H1 (cell line): Measurements from ENCODE around the gene IL1RAPL1. TPM values are rescaled to one million over a fixed set of nuclear protein-coding genes. Genes with fewer than 3 reads are reported as not detected.

Source experiments
- CTCF ChIA-PET: fragments of 300-600 bp; sonication (Branson Sonifier 250); formaldehyde crosslinking; loops from one replicate; lab custom pipeline; 2021; ENCODE audit not compliant: partially characterized antibody; lab: Charles Lee
- POLR2A ChIA-PET: fragments of 300-600 bp; sonication (Branson Sonifier 250); formaldehyde crosslinking; loops from one replicate; lab custom pipeline; 2021; ENCODE audit warnings: inconsistent platforms; ENCODE audit not compliant: partially characterized antibody; lab: Charles Lee
- DNase-seq, 2 experiments: peaks; one replicate each; pipeline versions ENCODE4 v3.0.0 to v3.0.0-alpha.2; 2010 to 2022; ENCODE audit warnings: low spot score in 2 of 2, low read depth in 1 of 2, mixed read lengths in 1 of 2
- FAIRE-seq: peaks from 2 replicates; lab custom pipeline; 2011; peaks lifted over from hg19 to GRCh38; lab: Jason Lieb, UNC
- H2AFZ ChIP-seq: 2 replicates; pipeline ENCODE4 v1.8.1; 2012; ENCODE audit warnings: low read length, inconsistent platforms
- H2AK5ac ChIP-seq: 2 replicates; pipeline ENCODE4 v1.6.1; 2013; ENCODE audit warnings: low read depth, low read length
- H2BK120ac ChIP-seq: replicated peaks from 2 replicates; pipeline ENCODE3; 2013; ENCODE audit warnings: low read depth, low read length, inconsistent platforms
- H2BK12ac ChIP-seq: 2 replicates; pipeline ENCODE4 v1.6.1; 2013; ENCODE audit warnings: low read depth, low read length
- H2BK15ac ChIP-seq: 2 replicates; pipeline ENCODE4 v1.6.1; 2013; ENCODE audit warnings: low read length
- H2BK20ac ChIP-seq: 2 replicates; pipeline ENCODE4 v1.6.1; 2013; ENCODE audit warnings: low read length
- H2BK5ac ChIP-seq: 2 replicates; pipeline ENCODE4 v1.6.1; 2013; ENCODE audit warnings: low read depth, low read length
- H3K14ac ChIP-seq: 2 replicates; pipeline ENCODE4 v1.6.1; 2013; ENCODE audit warnings: inconsistent platforms; ENCODE audit not compliant: insufficient read length
- H3K18ac ChIP-seq: 2 replicates; pipeline ENCODE4 v1.6.1; 2013; ENCODE audit warnings: low read length; ENCODE audit errors: extremely low read depth
- H3K23ac ChIP-seq: 2 replicates; pipeline ENCODE4 v1.6.1; 2013; ENCODE audit warnings: inconsistent platforms; ENCODE audit not compliant: insufficient read length
- H3K23me2 ChIP-seq: 2 replicates; pipeline ENCODE4 v1.6.1; 2013; ENCODE audit warnings: low read depth, low read length
- H3K27ac ChIP-seq: 2 replicates; pipeline ENCODE4 v1.6.1; 2011; ENCODE audit warnings: low read depth, low read length, inconsistent platforms
- H3K27me3 ChIP-seq, 4 experiments: replicated peaks in 1 of 4; 1 replicate in 1 of 4; 2 replicates in 3 of 4; pipeline versions ENCODE4 v1.6.1 to v1.8.1; 2011 to 2013; ENCODE audit warnings: low read length in 3 of 4, mild to moderate bottlenecking in 3 of 4, inconsistent platforms in 2 of 4, mixed read lengths in 2 of 4, moderate library complexity in 1 of 4; ENCODE audit not compliant: control insufficient read depth in 3 of 4, insufficient read depth in 3 of 4; ENCODE audit errors: extremely low read depth in 1 of 4
- H3K36me3 ChIP-seq, 4 experiments: 2 replicates each; pipeline versions ENCODE4 v1.6.1 to v1.8.1; 2011 to 2013; ENCODE audit warnings: mild to moderate bottlenecking in 4 of 4, low read length in 3 of 4, moderate library complexity in 2 of 4, control low read depth in 1 of 4, inconsistent platforms in 1 of 4; ENCODE audit not compliant: insufficient read depth in 4 of 4, control insufficient read depth in 2 of 4
- H3K4ac ChIP-seq: replicated peaks from 2 replicates; pipeline ENCODE3; 2013; ENCODE audit warnings: low read length, low read depth, mixed read lengths, inconsistent platforms; ENCODE audit not compliant: insufficient read length
- H3K4me1 ChIP-seq, 4 experiments: replicated peaks in 1 of 4; 1 replicate in 1 of 4; 2 replicates in 3 of 4; pipeline versions ENCODE4 v1.6.1 to v1.8.1; 2011 to 2013; ENCODE audit warnings: low read length in 3 of 4, inconsistent platforms in 2 of 4, mixed read lengths in 1 of 4; ENCODE audit not compliant: insufficient read depth in 4 of 4, control insufficient read depth in 3 of 4
- H3K4me2 ChIP-seq, 2 experiments: 2 replicates each; pipeline versions ENCODE4 v1.6.1 to v1.8.1; 2011 to 2013; ENCODE audit warnings: low read depth in 2 of 2, low read length in 2 of 2, control low read depth in 1 of 2, inconsistent platforms in 1 of 2, mild to moderate bottlenecking in 1 of 2; ENCODE audit not compliant: insufficient read depth in 1 of 2
- H3K4me3 ChIP-seq, 4 experiments: fragments of 200-600, 300-600 bp in 1 of 4; sonication (generic), shearing (Covaris generic), sonication (Bioruptor Twin) in 1 of 4; 2 replicates each; pipeline versions ENCODE4 v1.5.1 to v1.8.1; 2011 to 2016; ENCODE audit warnings: low read length in 4 of 4, low read depth in 3 of 4, control low read depth in 2 of 4, inconsistent platforms in 2 of 4, mild to moderate bottlenecking in 2 of 4, mixed read lengths in 1 of 4, moderate library complexity in 1 of 4; ENCODE audit not compliant: insufficient read depth in 2 of 4; ENCODE audit errors: extremely low read depth in 1 of 4
- H3K56ac ChIP-seq: replicated peaks from 2 replicates; pipeline ENCODE3; 2013; ENCODE audit warnings: low read depth, mild to moderate bottlenecking, mixed read lengths, low read length, inconsistent platforms; ENCODE audit not compliant: insufficient read length
- H3K79me1 ChIP-seq: 2 replicates; pipeline ENCODE4 v1.6.1; 2013; ENCODE audit warnings: low read depth, low read length, control low read depth
- H3K79me2 ChIP-seq, 2 experiments: 2 replicates each; pipeline versions ENCODE4 v1.6.1 to v1.8.1; 2012 to 2013; ENCODE audit warnings: low read length in 2 of 2, mild to moderate bottlenecking in 2 of 2, inconsistent platforms in 1 of 2; ENCODE audit not compliant: insufficient read depth in 2 of 2, control insufficient read depth in 1 of 2
- H3K9ac ChIP-seq, 4 experiments: replicated peaks in 1 of 4; 1 replicate in 1 of 4; 2 replicates in 3 of 4; pipeline versions ENCODE4 v1.6.1 to v1.8.1; 2011 to 2013; ENCODE audit warnings: low read depth in 3 of 4, low read length in 3 of 4, control low read depth in 2 of 4, mild to moderate bottlenecking in 2 of 4, moderate library complexity in 2 of 4, inconsistent platforms in 1 of 4; ENCODE audit errors: extremely low read depth in 1 of 4
- H3K9me3 ChIP-seq, 2 experiments: 2 replicates each; pipeline versions ENCODE4 v1.6.1 to v1.8.1; 2012 to 2013; ENCODE audit warnings: mild to moderate bottlenecking in 2 of 2, moderate library complexity in 2 of 2, control low read depth in 1 of 2, inconsistent platforms in 1 of 2, low read depth in 1 of 2, low read length in 1 of 2, mixed read lengths in 1 of 2; ENCODE audit not compliant: insufficient read depth in 2 of 2
- H4K20me1 ChIP-seq, 2 experiments: replicated peaks in 1 of 2; 2 replicates each; pipeline versions ENCODE3 to v1.8.1; 2011 to 2013; ENCODE audit warnings: inconsistent platforms in 2 of 2, low read length in 2 of 2, mild to moderate bottlenecking in 1 of 2; ENCODE audit not compliant: insufficient read depth in 2 of 2, control insufficient read depth in 1 of 2
- H4K5ac ChIP-seq: 2 replicates; pipeline ENCODE4 v1.6.1; 2013; ENCODE audit warnings: low read length, low read depth, mixed read lengths, inconsistent platforms; ENCODE audit not compliant: insufficient read length
- H4K8ac ChIP-seq: 2 replicates; pipeline ENCODE4 v1.8.0; 2013; ENCODE audit warnings: mild to moderate bottlenecking, moderate library complexity, low read length, inconsistent platforms; ENCODE audit not compliant: insufficient read depth; ENCODE audit errors: extremely low read depth
- H4K91ac ChIP-seq: replicated peaks from 2 replicates; pipeline ENCODE3; 2013; ENCODE audit warnings: low read length, mixed read lengths, inconsistent platforms; ENCODE audit not compliant: insufficient read length
- ASH2L ChIP-seq: fragments of 200-600, 300-600 bp; sonication (generic); IDR thresholded peaks from one replicate; pipeline ENCODE4 v1.7.1; 2017; ENCODE audit warnings: low read length
- BCL11A ChIP-seq, 2 experiments: IDR thresholded peaks; one replicate each; pipeline ENCODE4 v1.6.1; 2011; ENCODE audit warnings: low read depth in 2 of 2, low read length in 2 of 2, mild to moderate bottlenecking in 2 of 2
- CEBPB ChIP-seq: IDR thresholded peaks from 2 replicates; pipeline ENCODE4 v1.6.1; 2012; ENCODE audit warnings: low read depth, low read length
- CHD2 ChIP-seq: IDR thresholded peaks from 2 replicates; pipeline ENCODE4 v1.6.1; 2012; ENCODE audit warnings: low read length, improper control_type of control experiment
- CREB1 ChIP-seq: IDR thresholded peaks from 2 replicates; pipeline ENCODE4 v1.6.1; 2012; ENCODE audit warnings: inconsistent platforms
- EGR1 ChIP-seq: IDR thresholded peaks from 2 replicates; pipeline ENCODE4 v1.6.1; 2011; ENCODE audit warnings: low read depth, low read length, borderline replicate concordance
- GTF2F1 ChIP-seq: IDR thresholded peaks from 2 replicates; pipeline ENCODE4 v1.6.1; 2012; ENCODE audit warnings: low read depth, low read length, improper control_type of control experiment, borderline replicate concordance
- JUN ChIP-seq: IDR thresholded peaks from 2 replicates; pipeline ENCODE4 v1.6.1; 2011; ENCODE audit warnings: low read depth, mild to moderate bottlenecking, improper control_type of control experiment, low read length
- KDM5A ChIP-seq: fragments of 200-600 bp; IDR thresholded peaks from 2 replicates; pipeline ENCODE4 v1.7.1; 2012; ENCODE audit warnings: mild to moderate bottlenecking, low read length, inconsistent platforms, mixed read lengths
- NRF1 ChIP-seq: IDR thresholded peaks from 2 replicates; pipeline ENCODE4 v1.6.1; 2011; ENCODE audit warnings: mild to moderate bottlenecking, low read depth, low read length, improper control_type of control experiment
- TAF1 ChIP-seq: IDR thresholded peaks from 2 replicates; pipeline ENCODE4 v1.6.1; 2011; ENCODE audit warnings: mild to moderate bottlenecking, low read depth, low read length
- YY1 ChIP-seq: IDR thresholded peaks from 2 replicates; pipeline ENCODE4 v1.6.1; 2011; ENCODE audit warnings: low read depth, mild to moderate bottlenecking, low read length
- ZNF274 ChIP-seq: IDR thresholded peaks from 2 replicates; pipeline ENCODE4 v1.7.0; 2012; ENCODE audit warnings: low read length, borderline replicate concordance; ENCODE audit errors: extremely low read depth
- WGBS, 2 experiments: shearing (Covaris generic) in 1 of 2; methylation state at CpG; one replicate each; pipeline versions ENCODE4 v1.1.6 to v1.1.7; 2013 to 2015; ENCODE audit warnings: low lambda C conversion rate in 2 of 2, mixed read lengths in 2 of 2, inconsistent platforms in 1 of 2, low coverage in 1 of 2, missing lambda C conversion rate in 1 of 2; ENCODE audit not compliant: insufficient replicate concordance in 2 of 2, insufficient coverage in 1 of 2, insufficient read length in 1 of 2; ENCODE audit errors: extremely low coverage in 1 of 2, missing lambda C conversion rate in 1 of 2; 5-methylcytosine and 5-hydroxymethylcytosine counted together
- polyA plus RNA-seq, 7 experiments: library from polyadenylated mRNA; depleted of rRNA in 3 of 7; stranded (reverse) in 5 of 7; unstranded in 2 of 7; fragments of >200 nt in 5 of 7; fragments of 200-250 nt in 2 of 7; gene quantifications; 1 replicate in 5 of 7; 2 replicates in 1 of 7; 4 replicates in 1 of 7; pipeline versions ENCODE4 v1.2.1 to v1.2.3, GENCODE V29; 2011 to 2013; ENCODE audit warnings: missing spikeins in 2 of 7, mixed read lengths in 2 of 7
- total RNA-seq: library from RNA; stranded (reverse); fragmentation: NEBNext Ultra II Directional; extraction: Animal tissue kit (Norgen Biotek cat#: 25700); gene quantifications from 2 replicates; pipeline ENCODE4 v1.2.1, GENCODE V29; 2021
- TF ChIP-seq, protein P1 (sequence below): IDR thresholded peaks from 2 replicates; pipeline ENCODE4 v1.6.1; 2011; ENCODE audit warnings: low read depth, mild to moderate bottlenecking, low read length; ENCODE audit not compliant: insufficient read depth
- TF ChIP-seq, protein P2 (sequence below): IDR thresholded peaks from 2 replicates; pipeline ENCODE4 v1.6.1; 2012; ENCODE audit warnings: inconsistent platforms

The IL1RAPL1 gene
- total and polyA plus RNA-seq, 2 of the 8 experiments (the other 6 are each of a cell fraction or from before 2014, with no cell fraction given) = 0.11 to 0.35 TPM

- DNase-seq (no peak), FAIRE-seq (no peak)
- Histone ChIP-seq H2AK5ac (no peak overlapping the region), H3K9me3 (no peaks in the 10 kb centered on the region), H3K4me2 (peak overlapping the region in 1 of 2 experiments; percentile 21; a peak in 1 of 4 replicates), H3K4me1 (peaks cover 0 to 4% (median 0%) of the 10 kb centered on the region in 4 experiments; a peak in 1 of 7 replicates), H3K79me2 (no peaks in the 10 kb centered on the region), H3K14ac (no peak overlapping the region), H2BK12ac (no peak overlapping the region), H2AFZ (no peak overlapping the region), H4K8ac (no peak overlapping the region), H2BK20ac (no peak overlapping the region), H3K18ac (no peak overlapping the region; the same call in 1 of the 2 replicates), H3K23ac (no peak overlapping the region), H2BK5ac (no peak overlapping the region), H3K27ac (no peak overlapping the region), H3K4ac (no peak overlapping the region), H3K36me3 (no peaks in the 10 kb centered on the region), H4K20me1 (no peaks in the 10 kb centered on the region), H3K27me3 (no peaks in the 10 kb centered on the region), H2BK15ac (no peak overlapping the region), H3K56ac (no peak overlapping the region), H4K5ac (no peak overlapping the region), H3K79me1 (no peaks in the 10 kb centered on the region), H3K9ac (no peak overlapping the region), H3K23me2 (no peaks in the 10 kb centered on the region), H3K4me3 (peak overlapping the region in 1 of 4 experiments; percentile 24; a peak in 1 of 8 replicates), H2BK120ac (no peak overlapping the region), H4K91ac (no peak overlapping the region)
- ChIA-PET POLR2A (no interaction called here), CTCF (no interaction called here)
- 10% methylated on average over 4 of the region's 4 CpGs; no CpG with 5 or more reads in 1 of the 2 experiments for WGBS, 2 experiments
- TF ChIP-seq CHD2 (no peak), GTF2F1 (no peak), EGR1 (no peak), KDM5A (no peak), ZNF274 (no peak), NRF1 (no peak), TAF1 (no peak), JUN (no peak), CREB1 (no peak), BCL11A (IDR thresholded peaks at IDR 0.05; ENCODE audit: low read depth in 2 of 2, low read length in 2 of 2) (no peak), ASH2L (no peak), CEBPB (no peak), YY1 (no peak)
- TF ChIP-seq, protein P1, sequence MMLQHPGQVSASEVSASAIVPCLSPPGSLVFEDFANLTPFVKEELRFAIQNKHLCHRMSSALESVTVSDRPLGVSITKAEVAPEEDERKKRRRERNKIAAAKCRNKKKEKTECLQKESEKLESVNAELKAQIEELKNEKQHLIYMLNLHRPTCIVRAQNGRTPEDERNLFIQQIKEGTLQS = no peak
- TF ChIP-seq, protein P2, sequence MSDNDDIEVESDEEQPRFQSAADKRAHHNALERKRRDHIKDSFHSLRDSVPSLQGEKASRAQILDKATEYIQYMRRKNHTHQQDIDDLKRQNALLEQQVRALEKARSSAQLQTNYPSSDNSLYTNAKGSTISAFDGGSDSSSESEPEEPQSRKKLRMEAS = no peak
Observed at GRCh38 chrX:29297171-29297800, 710.0 kb downstream of the IL1RAPL1 start.
